Stimulated activated CD8-positive, alpha-beta memory T cell treated with anti-CD3 and anti-CD28 coated beads, Interleukin-15, amount 100 ng/mL, for 1 hour (primary cell): ENCODE measurements around the gene CXCL14.

Experiments
- DNase-seq: peaks from one replicate; pipeline ENCODE4 v3.0.0-alpha.2; 2020; ENCODE audit warnings: low read depth

Gene CXCL14

DNA sequence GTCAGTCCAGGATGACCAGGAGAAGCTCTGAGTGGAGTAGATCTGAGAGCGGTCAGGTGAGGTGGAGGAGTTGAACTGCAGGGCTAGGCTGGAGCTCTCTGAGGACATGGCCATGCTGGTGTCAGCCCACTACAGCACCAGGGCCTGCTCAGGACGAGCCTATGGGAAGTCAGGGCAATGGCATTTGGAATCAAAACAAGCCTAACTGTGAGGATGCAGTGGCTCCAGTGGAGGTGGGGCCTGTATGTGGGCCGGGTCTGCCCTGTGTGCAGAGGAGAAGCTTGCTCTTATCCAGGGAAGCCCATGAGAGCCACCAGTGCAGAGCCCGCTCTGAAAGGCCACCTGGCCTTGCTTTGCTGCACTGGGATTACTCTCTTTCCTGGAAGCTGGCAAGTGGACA is 11.1 kb downstream of the CXCL14 start:
- no peak for DNase-seq

DNA sequence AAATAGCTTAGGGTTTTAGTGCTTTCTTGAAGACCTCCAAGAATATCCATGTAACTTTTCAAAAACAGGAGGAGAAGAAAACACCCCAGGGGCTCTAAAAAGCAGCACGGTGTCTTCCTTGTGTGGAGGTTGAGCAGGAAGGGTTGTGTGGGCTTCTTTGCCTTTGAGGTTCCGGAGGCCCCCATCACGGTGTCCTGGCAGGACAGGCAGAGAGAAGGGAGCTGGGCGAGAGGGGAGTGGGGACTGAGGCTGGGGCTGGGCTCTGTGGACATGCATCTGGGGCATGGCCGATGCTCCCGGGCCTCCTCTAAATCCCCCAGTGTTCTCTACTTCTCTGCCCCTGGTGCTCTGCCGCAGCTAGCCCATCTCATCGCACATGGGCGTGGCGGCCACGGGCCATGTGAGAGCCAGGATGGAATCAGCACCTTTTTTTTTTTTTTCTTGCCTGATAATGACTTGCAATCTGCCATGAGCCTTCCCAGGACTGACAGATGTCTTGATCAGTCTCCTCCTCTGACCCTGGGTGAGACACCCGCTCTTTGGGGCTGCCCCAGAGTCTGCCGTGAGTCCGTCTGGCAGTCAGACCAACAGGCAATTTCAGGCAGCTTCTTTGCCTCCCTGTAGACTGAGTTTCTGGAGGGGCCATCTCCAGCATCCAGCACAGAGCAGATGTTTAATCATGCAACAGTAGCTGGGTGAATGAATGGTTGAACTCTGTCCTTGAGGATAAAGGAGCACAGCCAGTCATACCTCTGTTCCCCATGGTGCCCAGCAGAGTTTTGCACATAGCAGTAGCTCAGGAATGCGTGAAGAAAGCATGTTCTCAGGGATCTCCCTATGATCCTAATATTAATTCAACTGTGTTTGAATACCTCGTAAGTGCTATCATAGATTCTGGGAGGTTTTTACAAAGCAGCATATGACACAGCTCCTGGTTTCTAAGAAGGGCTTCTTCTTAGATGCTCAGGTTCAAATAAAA is 12.1 kb downstream of the CXCL14 start:
- DNase-seq: no peak

DNA sequence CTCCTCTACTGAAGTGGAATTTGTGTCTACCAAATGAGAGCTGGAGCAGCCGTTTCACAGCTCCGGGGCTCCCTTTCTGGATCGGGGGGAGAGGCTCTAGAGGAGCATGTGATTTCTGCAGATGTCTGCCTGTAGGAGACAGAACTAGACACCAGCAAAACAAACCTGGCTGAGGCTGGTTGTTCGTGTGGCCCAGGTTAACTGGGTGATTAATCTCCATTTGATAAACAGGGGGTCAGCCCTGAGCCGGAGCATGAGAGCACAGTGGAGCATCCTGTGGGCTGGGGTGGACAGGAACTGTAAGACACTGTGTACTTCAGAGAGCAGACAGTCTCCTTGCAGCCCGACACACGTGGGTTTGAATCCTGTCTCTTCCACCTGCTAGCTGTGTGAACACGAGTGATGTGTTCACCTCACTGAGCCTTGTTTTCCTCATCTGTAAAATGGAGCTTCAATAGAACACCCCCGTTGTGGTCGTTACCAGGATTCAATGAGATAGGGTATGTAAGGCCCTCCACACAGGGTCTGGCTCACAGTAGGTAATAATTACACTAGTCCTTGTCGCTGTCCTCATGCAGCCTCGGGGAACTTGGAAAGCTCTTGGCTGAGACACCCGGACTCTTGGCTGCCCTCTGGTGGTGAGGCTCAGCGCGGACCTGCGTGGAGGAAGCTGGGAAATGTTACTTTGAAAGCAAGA is 12.9 kb downstream of the CXCL14 start:
- DNase-seq: peak; percentile 49

DNA sequence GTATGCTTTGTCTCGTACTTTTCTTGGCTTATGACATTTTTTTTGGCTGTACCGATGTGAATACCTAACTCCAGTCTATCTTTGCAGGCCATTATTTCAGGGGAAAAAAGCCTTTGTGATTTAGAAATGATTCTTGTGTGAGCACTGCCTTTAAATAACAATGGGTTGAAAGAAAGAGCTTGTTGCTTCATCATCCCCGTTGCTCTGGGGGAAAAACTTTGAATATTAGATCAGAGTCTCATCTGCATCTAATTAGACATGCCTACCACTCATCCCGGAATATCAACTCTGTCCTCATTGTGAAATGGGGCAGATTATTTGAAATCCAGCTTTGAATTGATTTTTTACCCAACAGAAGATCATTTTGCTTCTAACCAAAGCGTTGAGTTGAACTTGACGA is 13.5 kb downstream of the CXCL14 start:
- no peak for DNase-seq

GRCh38 chr5:135564331-135564730 is 14.5 kb downstream of the CXCL14 start:
- no peak for DNase-seq

DNA sequence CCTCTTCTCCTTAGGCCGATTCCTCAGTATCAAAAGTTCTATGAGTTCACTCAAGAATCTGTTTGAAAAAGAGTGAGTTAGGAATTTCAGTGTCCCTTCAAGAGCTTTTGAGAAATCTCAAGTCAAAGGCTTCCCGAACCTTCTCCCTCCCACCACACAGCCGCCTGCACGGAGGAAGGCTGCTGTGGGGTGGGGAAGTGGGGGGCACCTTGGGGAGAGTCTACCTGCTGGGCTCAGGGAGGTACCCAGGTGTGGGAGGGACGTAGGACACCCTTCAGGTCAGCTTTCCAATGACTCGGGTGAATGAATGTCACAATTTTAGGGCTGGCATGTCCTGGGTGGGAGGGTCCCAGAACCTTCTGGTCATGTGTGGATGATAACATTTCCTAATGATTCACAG is 17.5 kb downstream of the CXCL14 start:
- no peak for DNase-seq

- DNase-seq: peak; percentile 17
Observed at GRCh38 chr5:135560858-135561257, 17.9 kb downstream of the CXCL14 start.

- DNase-seq: no peak
Observed at GRCh38 chr5:135559354-135559753, 19.4 kb downstream of the CXCL14 start.

DNA sequence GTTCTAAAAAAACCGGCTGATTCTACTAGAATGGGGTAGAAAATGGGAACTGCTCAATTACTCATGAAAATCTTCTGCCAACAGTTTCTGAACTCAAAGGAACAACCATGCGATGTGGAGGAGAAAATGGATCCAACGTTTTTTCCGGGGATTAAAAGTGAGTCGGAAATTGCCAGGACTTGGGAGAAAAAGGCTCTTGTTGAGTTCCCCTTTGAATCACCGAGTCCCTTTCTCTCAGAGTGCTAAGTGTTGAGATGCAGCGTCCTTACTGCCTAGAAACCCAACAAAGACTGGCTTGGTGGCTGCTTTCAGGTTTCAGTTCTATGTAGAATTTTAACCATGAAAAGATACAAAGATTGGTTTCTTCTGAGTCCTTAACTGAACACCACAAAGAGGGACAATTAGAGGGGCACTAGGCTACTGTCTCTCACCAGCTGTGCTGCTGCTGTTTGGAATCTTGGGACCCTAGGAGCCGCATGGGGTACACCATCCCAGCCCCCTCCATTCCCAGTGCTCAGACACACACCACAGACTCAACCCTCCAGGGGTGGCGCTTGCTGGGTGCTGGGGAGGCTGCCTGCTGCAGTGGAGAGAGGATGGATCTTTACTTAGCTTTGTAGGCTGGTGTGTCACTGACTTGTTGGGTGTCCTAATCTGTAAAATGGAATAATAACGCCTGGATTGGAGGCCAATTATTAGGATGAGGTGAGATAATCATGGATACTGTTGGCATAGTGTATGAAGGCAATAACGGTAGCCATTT is 21.5 kb downstream of the CXCL14 start:
- DNase-seq: no peak

DNA sequence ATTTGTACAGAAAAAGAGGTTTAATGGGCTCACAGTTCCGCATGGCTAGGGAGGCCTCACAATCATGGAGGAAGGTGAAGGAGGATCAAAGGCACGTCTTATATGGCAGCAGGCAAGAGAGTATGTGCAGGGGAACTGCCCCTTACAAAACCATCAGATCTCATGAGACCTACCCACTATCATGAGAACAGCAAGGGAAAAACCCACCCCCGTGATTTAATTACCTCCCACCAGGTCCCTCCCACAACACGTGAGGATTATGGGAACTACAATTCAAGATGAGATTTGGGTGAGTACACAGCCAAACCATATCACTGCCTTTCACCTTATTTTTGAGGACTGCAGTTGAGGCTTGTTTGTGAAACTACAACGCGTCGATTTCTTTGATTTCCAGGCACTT is 22.2 kb downstream of the CXCL14 start:
- DNase-seq: no peak

GRCh38 chr5:135555530-135555929 is 23.3 kb downstream of the CXCL14 start:
- no peak for DNase-seq

GRCh38 chr5:135553688-135554462 is 24.9 kb downstream of the CXCL14 start:
- DNase-seq: no peak

DNA sequence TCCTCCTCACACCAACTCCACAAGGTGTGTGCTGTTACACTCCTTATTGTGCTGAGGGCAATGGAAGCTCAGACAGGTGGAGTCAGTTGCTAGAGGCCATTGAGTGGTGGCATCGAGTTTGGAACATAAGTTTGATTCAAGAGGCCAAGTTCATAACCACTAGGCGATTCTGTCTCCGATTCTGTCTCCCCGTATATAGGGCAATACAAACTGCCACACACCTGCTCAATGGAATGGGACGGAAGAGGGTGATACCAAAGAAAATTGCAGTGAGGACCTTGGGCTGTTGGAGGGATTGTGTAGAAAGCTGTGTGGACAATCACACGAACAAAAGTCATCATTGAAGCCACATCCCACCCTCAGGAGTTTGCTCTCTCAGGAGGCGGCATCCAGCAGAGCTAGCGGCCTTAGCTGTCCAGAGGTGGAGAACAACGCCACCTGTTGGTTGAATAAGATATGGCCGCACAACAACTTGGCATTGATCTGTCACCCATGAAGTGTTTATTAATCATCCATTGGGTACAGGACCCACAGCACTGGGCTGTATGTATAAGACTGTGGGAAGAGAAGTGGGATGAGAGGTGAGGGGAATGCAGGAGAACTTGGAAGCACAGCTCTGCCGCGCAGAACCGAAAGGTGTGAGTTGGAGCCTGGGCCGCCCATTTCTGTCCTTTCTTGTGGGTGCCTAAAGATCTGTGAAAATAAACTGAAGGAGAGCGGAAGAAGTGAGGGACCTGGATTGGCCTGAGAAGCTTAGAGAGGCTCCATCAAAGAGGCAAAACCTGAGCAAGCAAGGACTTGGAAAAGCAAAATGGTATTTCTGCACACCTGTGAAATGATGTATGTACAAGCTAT is 27.0 kb downstream of the CXCL14 start:
- peak; percentile 19 for DNase-seq

GRCh38 chr5:135549413-135549812 is 29.4 kb downstream of the CXCL14 start:
- no peak for DNase-seq

DNA sequence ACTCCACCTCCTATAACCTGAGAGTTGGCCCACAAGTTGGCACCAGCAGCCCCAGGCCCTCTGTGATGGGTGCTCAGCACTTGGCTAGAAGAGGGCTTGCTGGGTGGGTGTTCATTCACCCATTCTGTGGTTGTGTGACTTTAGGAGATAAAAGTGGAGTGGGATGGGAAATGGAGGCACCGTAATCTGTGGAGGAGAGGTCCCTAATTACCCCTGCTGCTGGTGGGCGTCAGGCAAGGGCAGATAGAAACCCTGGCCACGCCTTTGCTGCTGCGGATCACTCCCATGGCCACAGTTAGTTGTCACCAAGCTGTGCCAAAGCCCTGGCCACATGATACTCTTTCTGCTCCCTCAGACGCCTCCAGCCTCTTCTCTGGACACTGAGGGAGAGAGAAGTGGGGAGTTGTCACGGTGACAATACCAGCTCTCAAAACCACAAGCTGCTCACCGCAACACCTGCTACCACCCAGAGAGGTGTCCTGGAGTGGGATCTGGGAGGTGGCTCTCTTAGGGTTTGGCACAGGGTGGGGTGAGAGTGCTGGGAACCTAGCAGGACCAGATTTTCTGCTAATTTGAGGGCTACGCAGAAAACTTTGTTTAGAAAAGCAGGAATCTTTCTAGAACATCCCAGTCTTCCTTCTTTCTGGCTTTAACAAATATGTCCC is 31.1 kb downstream of the CXCL14 start:
- no peak for DNase-seq

DNA sequence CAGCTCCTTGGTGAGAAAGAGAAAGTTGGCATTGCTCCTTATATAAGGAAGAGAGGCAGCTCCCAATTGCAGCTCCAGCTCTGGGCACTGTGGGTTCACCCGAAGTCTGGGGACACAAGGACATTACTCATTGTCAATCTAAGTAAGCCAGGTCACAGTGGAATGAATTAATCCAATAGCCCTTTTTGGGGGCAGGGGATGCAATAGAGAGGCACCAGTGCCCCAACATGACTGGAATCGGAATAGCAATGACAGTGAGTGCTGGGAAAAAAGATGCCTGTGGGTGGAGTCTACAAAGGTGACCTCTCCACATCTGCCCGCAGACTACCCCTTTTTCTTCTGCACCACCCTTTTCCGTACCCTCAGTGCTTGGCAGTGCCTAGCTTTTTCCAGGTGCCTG is 31.9 kb downstream of the CXCL14 start:
- DNase-seq: no peak

GRCh38 chr5:135546101-135546500 is 32.7 kb downstream of the CXCL14 start:
- no peak for DNase-seq

DNA sequence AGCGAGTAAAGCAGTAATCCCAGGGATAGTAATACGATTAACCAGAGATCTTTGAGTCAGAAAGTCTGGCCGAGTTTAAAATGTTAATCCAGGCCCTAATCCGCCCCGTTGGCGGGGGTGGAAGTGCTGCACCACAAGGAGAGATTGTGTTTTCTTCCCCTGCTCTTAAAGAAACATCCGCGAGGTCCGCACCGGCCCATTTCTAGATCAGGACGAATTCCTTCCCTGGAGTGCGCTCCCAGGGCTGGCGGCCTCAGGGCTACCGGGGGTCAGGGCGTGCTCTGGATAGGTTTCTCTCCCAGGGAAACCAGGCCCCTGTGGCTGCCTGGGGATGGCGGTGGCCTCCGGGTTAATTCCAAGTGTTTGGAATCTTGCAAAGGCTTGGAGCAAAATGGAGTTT is 33.7 kb downstream of the CXCL14 start:
- DNase-seq: no peak

GRCh38 chr5:135543485-135544304 is 35.1 kb downstream of the CXCL14 start:
- DNase-seq: no peak
